Upper lobe of left lung (tissue), 6 donors: ENCODE measurements around the gene ZNF213. TPM values are rescaled to one million over a fixed set of nuclear protein-coding genes. Genes with fewer than 3 reads are reported as not detected.

Experiments used
- ATAC-seq, 2 donors: fragments of 200-7000 bp; cut with Tn5 transposase; one replicate each; pipeline ENCODE4 v1.9.1; 2022; ENCODE audit warnings: mild to moderate bottlenecking in 2 of 2, moderate library complexity in 2 of 2; ENCODE audit not compliant: low FRiP score in 2 of 2
- DNase-seq, 2 donors: peaks; one replicate each; pipeline ENCODE4 v3.0.0-alpha.2; 2019 to 2020
- H3K27ac ChIP-seq, 4 donors: fragments of 200-600 bp; sonication (generic); one replicate each; pipeline ENCODE4 v1.5.1; 2016 to 2019
- H3K27me3 ChIP-seq, 4 donors: fragments of 200-600 bp; sonication (generic); one replicate each; pipeline ENCODE4 v1.5.1; 2017 to 2019
- H3K36me3 ChIP-seq, 4 donors: fragments of 200-600 bp; sonication (generic); one replicate each; pipeline ENCODE4 v1.5.1; 2016 to 2019
- H3K4me1 ChIP-seq, 4 donors: fragments of 200-600 bp; sonication (generic); one replicate each; pipeline ENCODE4 v1.5.1; 2018 to 2019
- H3K4me3 ChIP-seq, 4 donors: fragments of 200-600 bp; sonication (generic); one replicate each; pipeline ENCODE4 v1.5.1; 2017 to 2019; ENCODE audit warnings: mild to moderate bottlenecking in 2 of 4, moderate library complexity in 1 of 4
- H3K9me3 ChIP-seq, 4 donors: fragments of 200-600 bp; sonication (generic); one replicate each; pipeline ENCODE4 v1.5.1; 2018 to 2019
- CTCF ChIP-seq, 6 experiments: fragments of 450-650 bp in 4 of 6; fragments of 200-600 bp in 2 of 6; sonication (generic) in 2 of 6; IDR thresholded peaks; one replicate each; pipeline ENCODE4 v1.5.1; 2016 to 2019; ENCODE audit warnings: antibody characterized with exemption in 6 of 6
- EP300 ChIP-seq, 4 donors: sonication (generic); formaldehyde crosslinking; IDR thresholded peaks; one replicate each; pipeline ENCODE4 v1.5.1; 2017; ENCODE audit warnings: antibody characterized with exemption in 4 of 4, control low read depth in 2 of 4
- POLR2A ChIP-seq, 4 donors: fragments of 450-650 bp; IDR thresholded peaks; one replicate each; pipeline ENCODE4 v1.5.1; 2016 to 2017; ENCODE audit warnings: antibody characterized with exemption in 4 of 4, mild to moderate bottlenecking in 2 of 4
- POLR2AphosphoS5 ChIP-seq, 2 donors: sonication (generic); formaldehyde crosslinking; IDR thresholded peaks; one replicate each; pipeline ENCODE4 v1.5.1; 2017; ENCODE audit warnings: antibody characterized with exemption in 2 of 2
- WGBS, 2 donors: methylation state at CpG; one replicate each; pipeline ENCODE4 v1.1.5; 2017 to 2018; 5-methylcytosine and 5-hydroxymethylcytosine counted together
- total RNA-seq, 6 donors: library from RNA; depleted of rRNA in 4 of 6; stranded (reverse); fragments of >200 nt in 4 of 6; gene quantifications; one replicate each; pipeline versions ENCODE4 v1.1.0 to v1.2.1, GENCODE V29; 2016 to 2021
- donor health status: DM: no; HTN: no; CAD: no; lungs with moderate emphysema.
- donor health status: DM: no; HTN: yes; CAD: no; lungs with severe emphysema.

ZNF213 gene
- total RNA-seq, 6 donors from 2014 or later = 4.2 to 20.3 (median 11.6) TPM

GRCh38 chr16:3149630-3150345, 15.0 kb downstream of the ZNF213 start:
- WGBS, 2 donors = 0 to 4% methylated on average over 9 to 25 of the region's 41 CpGs
- ATAC-seq (peak; percentile 65 to 76), DNase-seq (peak; percentile 75 to 94)
- Histone ChIP-seq H3K27me3 (no peaks in the 10 kb centered on the region), H3K4me1 (peaks cover 21 to 36% (median 28%) of the 10 kb centered on the region in 4 donors), H3K9me3 (no peaks in the 10 kb centered on the region), H3K27ac (peak overlapping the region; percentile 77 to 86 (median 84)), H3K4me3 (peak overlapping the region; percentile 55 to 75 (median 70)), H3K36me3 (no peaks in the 10 kb centered on the region)
- TF ChIP-seq EP300 (IDR thresholded peaks at IDR 0.05) = no peak
- TF ChIP-seq POLR2A (IDR thresholded peaks at IDR 0.05) = no peak
- peak; percentile 27 to 50 (median 36) for TF ChIP-seq CTCF (IDR thresholded peaks at IDR 0.05)

GRCh38 chr16:3150346-3151218, 15.8 kb downstream of the ZNF213 start:
- Histone ChIP-seq H3K27me3 (no peaks in the 10 kb centered on the region), H3K4me1 (peaks cover 21 to 36% (median 28%) of the 10 kb centered on the region in 4 donors), H3K27ac (peak overlapping the region; percentile 77 to 86 (median 84)), H3K9me3 (no peaks in the 10 kb centered on the region), H3K36me3 (no peaks in the 10 kb centered on the region), H3K4me3 (peak overlapping the region; percentile 55 to 75 (median 70))
- WGBS, 2 donors = 3 to 7% methylated on average over 26 to 45 of the region's 62 CpGs
- ATAC-seq (peak; percentile 95 to 96), DNase-seq (peak; percentile 97 to 98)
- TF ChIP-seq POLR2A (IDR thresholded peaks at IDR 0.05) = peak in 2 of 4 donors; percentile 41 to 46
- peak; percentile 54 to 68 for TF ChIP-seq POLR2AphosphoS5 (IDR thresholded peaks at IDR 0.05)
- no peak for TF ChIP-seq CTCF (IDR thresholded peaks at IDR 0.05)
- no peak for TF ChIP-seq EP300 (IDR thresholded peaks at IDR 0.05)

- DNase-seq (peak in 1 of 2 donors; percentile 75), ATAC-seq (no peak)
- Histone ChIP-seq H3K4me3 (peak overlapping the region in 3 of 4 donors; percentile 40 to 72 (median 48)), H3K4me1 (peaks cover 21 to 37% (median 28%) of the 10 kb centered on the region in 4 donors), H3K36me3 (no peaks in the 10 kb centered on the region), H3K27ac (peak overlapping the region in 3 of 4 donors; percentile 36 to 68 (median 48)), H3K27me3 (no peaks in the 10 kb centered on the region), H3K9me3 (no peaks in the 10 kb centered on the region)
- WGBS, 2 donors = 6 to 7% methylated on average over 15 of the region's 15 CpGs
- TF ChIP-seq POLR2A (IDR thresholded peaks at IDR 0.05) (no peak), EP300 (IDR thresholded peaks at IDR 0.05) (no peak), CTCF (IDR thresholded peaks at IDR 0.05) (no peak), POLR2AphosphoS5 (IDR thresholded peaks at IDR 0.05) (no peak)
These were observed 17.1 kb downstream of the ZNF213 start for GRCh38 chr16:3152027-3152276.

- Histone ChIP-seq H3K4me3 (peak overlapping the region in 3 of 4 donors; percentile 40 to 72 (median 48)), H3K36me3 (no peaks in the 10 kb centered on the region), H3K27ac (peak overlapping the region; percentile 2 to 68 (median 42)), H3K27me3 (no peaks in the 10 kb centered on the region), H3K9me3 (no peaks in the 10 kb centered on the region), H3K4me1 (peaks cover 21 to 42% (median 32%) of the 10 kb centered on the region in 4 donors)
- no peak for TF ChIP-seq EP300 (IDR thresholded peaks at IDR 0.05)
- peak in 3 of 6 experiments; percentile 23 to 41 (median 23) for TF ChIP-seq CTCF (IDR thresholded peaks at IDR 0.05)
- 2% methylated on average over 26 to 42 of the region's 42 CpGs for WGBS, 2 donors
- ATAC-seq (peak; percentile 46 to 56), DNase-seq (peak; percentile 36 to 90)
These were observed 17.6 kb downstream of the ZNF213 start for GRCh38 chr16:3152277-3152990.
